Muscle of arm (tissue), 14 donors: ENCODE measurements around the gene SLC39A9. TPM values are rescaled to one million over a fixed set of nuclear protein-coding genes. Genes with fewer than 3 reads are reported as not detected.

Experiments used
- DNase-seq: peaks from one replicate; pipeline ENCODE4 v3.0.0-alpha.2; 2013
- long read RNA-seq, 11 donors: transcript quantifications; one replicate each; lab custom pipeline, GENCODE V29; 2026
- polyA plus RNA-seq, 12 donors: library from polyadenylated mRNA; unstranded; fragments of 120-200 nt; gene quantifications; one replicate each; pipeline ENCODE4 v1.2.1, GENCODE V29; 2013; ENCODE audit not compliant: insufficient read length in 12 of 12

Gene SLC39A9
- polyA plus RNA-seq = 10 to 100 TPM in 11 of 12 donors, not detected in 1; 27.0 to 41.5 (median 32.4) TPM
- long read RNA-seq, donor 1, partial matches to known transcripts = 346 of 348 reads
- long read RNA-seq, donor 1, other reads (novel, unspliced or antisense) = 0 of 348 reads
- long read RNA-seq, donor 2, transcript SLC39A9-202 (7 exons, 3,560 nt) = major isoform, 5 of 308 reads
- long read RNA-seq, donor 2, partial matches to known transcripts = 302 of 308 reads
- long read RNA-seq, donor 2, other reads (novel, unspliced or antisense) = 0 of 308 reads
- long read RNA-seq, donor 3, partial matches to known transcripts = 0 of 4 reads
- long read RNA-seq, donor 3, other reads (novel, unspliced or antisense) = 0 of 4 reads
- long read RNA-seq, donor 4, partial matches to known transcripts = 0 of 1 reads
- long read RNA-seq, donor 4, other reads (novel, unspliced or antisense) = 0 of 1 reads
- long read RNA-seq, donor 5, full-length matches to known transcripts = 11 of 11 reads
- long read RNA-seq, donor 5, partial matches to known transcripts = 0 of 11 reads
- long read RNA-seq, donor 5, other reads (novel, unspliced or antisense) = 0 of 11 reads
- long read RNA-seq, donor 6, partial matches to known transcripts = 0 of 4 reads
- long read RNA-seq, donor 6, other reads (novel, unspliced or antisense) = 0 of 4 reads
- long read RNA-seq, donor 7 = 0 reads
- long read RNA-seq, donor 8, partial matches to known transcripts = 0 of 4 reads
- long read RNA-seq, donor 8, other reads (novel, unspliced or antisense) = 0 of 4 reads
- long read RNA-seq, donor 9, partial matches to known transcripts = 0 of 4 reads
- long read RNA-seq, donor 9, other reads (novel, unspliced or antisense) = 0 of 4 reads
- long read RNA-seq, donor 10, full-length matches to known transcripts = 3 of 8 reads
- long read RNA-seq, donor 10, partial matches to known transcripts = 5 of 8 reads
- long read RNA-seq, donor 10, other reads (novel, unspliced or antisense) = 0 of 8 reads
- long read RNA-seq, donor 11, full-length matches to known transcripts = 4 of 4 reads
- long read RNA-seq, donor 11, partial matches to known transcripts = 0 of 4 reads
- long read RNA-seq, donor 11, other reads (novel, unspliced or antisense) = 0 of 4 reads

GRCh38 chr14:69398053-69398817 lies at the start of gene SLC39A9, which contains the start of gene ERH:
SLC39A9 (plus strand) TSS chr14:69398692; CDS start chr14:69399370, 678 bp downstream.
ERH (minus strand) TSS chr14:69398299; CDS start chr14:69398233, 66 bp downstream.
- DNase-seq = peak; percentile 98

GRCh38 chr14:69349091-69349777 lies 49.3 kb upstream of the SLC39A9 start:
- DNase-seq = no peak

GRCh38 chr14:69350892-69351291 lies 47.6 kb upstream of the SLC39A9 start:
- DNase-seq = no peak

GRCh38 chr14:69351385-69351784 lies 47.1 kb upstream of the SLC39A9 start:
- no peak for DNase-seq

- DNase-seq = no peak
Measured at GRCh38 chr14:69351911-69352310, 46.6 kb upstream of the SLC39A9 start.

- no peak for DNase-seq
Measured at GRCh38 chr14:69353168-69353567, 45.3 kb upstream of the SLC39A9 start.

- no peak for DNase-seq
Measured at GRCh38 chr14:69354383-69355153, 43.9 kb upstream of the SLC39A9 start.

GRCh38 chr14:69355154-69355597 lies 43.3 kb upstream of the SLC39A9 start:
- DNase-seq = no peak

GRCh38 chr14:69355607-69356281 lies 42.7 kb upstream of the SLC39A9 start:
- DNase-seq = no peak

GRCh38 chr14:69356903-69357543 lies 41.5 kb upstream of the SLC39A9 start:
- no peak for DNase-seq

- no peak for DNase-seq
Measured at GRCh38 chr14:69357544-69358200, 40.8 kb upstream of the SLC39A9 start.

- DNase-seq = no peak
Measured at GRCh38 chr14:69358233-69358963, 40.1 kb upstream of the SLC39A9 start.

- no peak for DNase-seq
Measured at GRCh38 chr14:69358966-69359365, 39.5 kb upstream of the SLC39A9 start.

GRCh38 chr14:69360438-69361108 lies 37.9 kb upstream of the SLC39A9 start:
- no peak for DNase-seq

- peak; percentile 14 for DNase-seq
Measured at GRCh38 chr14:69363055-69363454, 35.4 kb upstream of the SLC39A9 start.

GRCh38 chr14:69363964-69364363 lies 34.5 kb upstream of the SLC39A9 start:
- no peak for DNase-seq

GRCh38 chr14:69364378-69364777 lies 34.1 kb upstream of the SLC39A9 start:
- DNase-seq = no peak
